K562 (cell line): ENCODE data around the gene TAS1R3. TPM values are rescaled to one million over a fixed set of nuclear protein-coding genes. Genes with fewer than 3 reads are reported as not detected.
A peak's percentile ranks its signal among the peaks of the same experiment; 100 is the strongest.

Experiments used
- ARID1B ChIP-seq: fragments of 450-650 bp; IDR thresholded peaks from 2 replicates; pipeline ENCODE4 v1.6.1; 2016; ENCODE audit warnings: antibody characterized with exemption, mild to moderate bottlenecking, inconsistent platforms
- CTBP1 ChIP-seq: fragments of 450-650 bp; IDR thresholded peaks from 2 replicates; pipeline ENCODE4 v1.6.1; 2016; ENCODE audit warnings: borderline replicate concordance
- ELF1 ChIP-seq: fragments of 200-800 bp; sonication (Bioruptor generic); IDR thresholded peaks from 2 replicates; pipeline ENCODE4 v1.6.1; 2016; ENCODE audit warnings: missing genetic modification characterization, missing compliant biosample characterization
- EP400 ChIP-seq: fragments of 450-650 bp; IDR thresholded peaks from 2 replicates; pipeline ENCODE4 v1.6.1; 2017; ENCODE audit warnings: antibody characterized with exemption, mild to moderate bottlenecking, moderate library complexity
- GATAD2B ChIP-seq: fragments of 450-650 bp; IDR thresholded peaks from 2 replicates; pipeline ENCODE4 v1.6.1; 2017; ENCODE audit warnings: mild to moderate bottlenecking, borderline replicate concordance
- HDAC8 ChIP-seq: fragments of 450-650 bp; IDR thresholded peaks from 2 replicates; pipeline ENCODE4 v1.6.1; 2016; ENCODE audit warnings: mild to moderate bottlenecking, missing genetic modification characterization, moderate library complexity, missing compliant biosample characterization
- HNRNPK ChIP-seq: fragments of 200-400 bp; formaldehyde crosslinking; IDR thresholded peaks from one replicate; pipeline ENCODE4 v1.6.1; 2018; ENCODE audit warnings: mild to moderate bottlenecking, low read depth, low read length; ENCODE audit not compliant: poor library complexity, severe bottlenecking
- KLF1 ChIP-seq: fragments of 450-650 bp; IDR thresholded peaks from 2 replicates; pipeline ENCODE4 v1.6.1; 2016; ENCODE audit warnings: missing genetic modification characterization, missing compliant biosample characterization
- L3MBTL2 ChIP-seq: fragments of 450-650 bp; IDR thresholded peaks from 2 replicates; pipeline ENCODE4 v1.6.1; 2016; ENCODE audit warnings: mild to moderate bottlenecking, moderate library complexity
- NCOA4 ChIP-seq: fragments of 450-650 bp; IDR thresholded peaks from 2 replicates; pipeline ENCODE4 v1.6.1; 2018; ENCODE audit warnings: mild to moderate bottlenecking; ENCODE audit not compliant: partially characterized antibody
- NR2C1 ChIP-seq, 2 experiments: fragments of 450-650 bp; IDR thresholded peaks; 2 replicates each; pipeline ENCODE4 v1.6.1; 2017; ENCODE audit warnings: mild to moderate bottlenecking in 2 of 2, antibody characterized with exemption in 1 of 2, inconsistent platforms in 1 of 2, missing compliant biosample characterization in 1 of 2, missing genetic modification characterization in 1 of 2
- NR2C2 ChIP-seq, 2 experiments: fragments of 200-800 bp in 1 of 2; sonication (Bioruptor generic) in 1 of 2; sonication (generic) in 1 of 2; formaldehyde crosslinking in 1 of 2; IDR thresholded peaks; 2 replicates each; pipeline versions ENCODE4 v1.6.1 to v1.8.0; 2016 to 2022; ENCODE audit warnings: mild to moderate bottlenecking in 1 of 2, missing compliant biosample characterization in 1 of 2, missing genetic modification characterization in 1 of 2, missing genetic modification reagents in 1 of 2
- PHF8 ChIP-seq: fragments of 200-600 bp; sonication (generic); IDR thresholded peaks from 2 replicates; pipeline ENCODE4 v1.6.1; 2012; ENCODE audit warnings: mixed run types, mild to moderate bottlenecking, inconsistent platforms, low read length, moderate library complexity, borderline replicate concordance
- SETDB1 ChIP-seq: IDR thresholded peaks from one replicate; pipeline ENCODE4 v1.6.1; 2012; ENCODE audit warnings: low read length, control low read depth, inconsistent platforms
- SIN3B ChIP-seq: fragments of 450-650 bp; IDR thresholded peaks from 2 replicates; pipeline ENCODE4 v1.6.1; 2017; ENCODE audit warnings: low read depth, mild to moderate bottlenecking, moderate library complexity
- SMARCA4 ChIP-seq: fragments of 450-650 bp; IDR thresholded peaks from 2 replicates; pipeline ENCODE4 v1.6.1; 2016
- TAF1 ChIP-seq: IDR thresholded peaks from 2 replicates; pipeline ENCODE4 v1.6.1; 2011; ENCODE audit warnings: mild to moderate bottlenecking, low read length, moderate library complexity; ENCODE audit not compliant: insufficient read depth, control insufficient read depth, severe bottlenecking; ENCODE audit errors: extremely low read depth
- TFAM ChIP-seq: fragments of 250-450 bp; sonication (Bioruptor Pico); conservative IDR thresholded peaks from 2 replicates; pipeline ENCODE4 v1.5.0; 2021; ENCODE audit warnings: mild to moderate bottlenecking, moderate library complexity
- ZNF282 ChIP-seq: sonication (generic); formaldehyde crosslinking; IDR thresholded peaks from 2 replicates; pipeline ENCODE4 v1.8.1; 2023; ENCODE audit warnings: missing genetic modification reagents
- polyA plus RNA-seq, 8 experiments: library from polyadenylated mRNA; depleted of rRNA in 4 of 8; stranded (reverse) in 5 of 8; unstranded in 3 of 8; fragments of >200 nt; fragmentation: Nextera tagmentation in 2 of 8; fragmentation: Illumina TruSeq in 1 of 8; extraction: Ambion mirVana in 2 of 8; extraction: Trizol in 1 of 8; gene quantifications; 2 replicates each; pipeline versions ENCODE4 v1.2.1 to v1.2.3, GENCODE V29; 2011 to 2014; ENCODE audit warnings: inconsistent platforms in 1 of 8, missing spikeins in 1 of 8
- total RNA-seq, 7 experiments: library from RNA; depleted of rRNA in 6 of 7; stranded (reverse); fragments of >200 nt in 6 of 7; fragmentation: Illumina TruSeq in 2 of 7; extraction: Trizol in 2 of 7; gene quantifications; 2 replicates each; pipeline versions ENCODE4 v1.2.1 to v1.2.3, GENCODE V29; 2011 to 2021; ENCODE audit warnings: low replicate concordance in 1 of 7
- TF ChIP-seq, protein P1 (sequence below), 2 experiments: fragments of 450-650 bp in 1 of 2; sonication (generic) in 1 of 2; formaldehyde crosslinking; conservative IDR thresholded peaks; 2 replicates each; pipeline versions ENCODE4 v1.4.0 to v1.8.1; 2020 to 2022; ENCODE audit warnings: mild to moderate bottlenecking in 1 of 2, missing genetic modification reagents in 1 of 2
- TF ChIP-seq, protein P2 (sequence below): fragments of 450-650 bp; conservative IDR thresholded peaks from 2 replicates; pipeline ENCODE4 v1.6.1; 2016; ENCODE audit warnings: missing genetic modification characterization, low read depth, mild to moderate bottlenecking, missing compliant biosample characterization, moderate library complexity
- TF ChIP-seq, protein P3 (sequence below): fragments of 450-650 bp; IDR thresholded peaks from 2 replicates; pipeline ENCODE4 v1.6.1; 2016; ENCODE audit warnings: mild to moderate bottlenecking

The TAS1R3 gene
- total and polyA plus RNA-seq, 9 of the 15 experiments (the other 6 are each of a cell fraction or from before 2014, with no cell fraction given): 0.07 to 0.13 TPM; not detected in 7

DNA sequence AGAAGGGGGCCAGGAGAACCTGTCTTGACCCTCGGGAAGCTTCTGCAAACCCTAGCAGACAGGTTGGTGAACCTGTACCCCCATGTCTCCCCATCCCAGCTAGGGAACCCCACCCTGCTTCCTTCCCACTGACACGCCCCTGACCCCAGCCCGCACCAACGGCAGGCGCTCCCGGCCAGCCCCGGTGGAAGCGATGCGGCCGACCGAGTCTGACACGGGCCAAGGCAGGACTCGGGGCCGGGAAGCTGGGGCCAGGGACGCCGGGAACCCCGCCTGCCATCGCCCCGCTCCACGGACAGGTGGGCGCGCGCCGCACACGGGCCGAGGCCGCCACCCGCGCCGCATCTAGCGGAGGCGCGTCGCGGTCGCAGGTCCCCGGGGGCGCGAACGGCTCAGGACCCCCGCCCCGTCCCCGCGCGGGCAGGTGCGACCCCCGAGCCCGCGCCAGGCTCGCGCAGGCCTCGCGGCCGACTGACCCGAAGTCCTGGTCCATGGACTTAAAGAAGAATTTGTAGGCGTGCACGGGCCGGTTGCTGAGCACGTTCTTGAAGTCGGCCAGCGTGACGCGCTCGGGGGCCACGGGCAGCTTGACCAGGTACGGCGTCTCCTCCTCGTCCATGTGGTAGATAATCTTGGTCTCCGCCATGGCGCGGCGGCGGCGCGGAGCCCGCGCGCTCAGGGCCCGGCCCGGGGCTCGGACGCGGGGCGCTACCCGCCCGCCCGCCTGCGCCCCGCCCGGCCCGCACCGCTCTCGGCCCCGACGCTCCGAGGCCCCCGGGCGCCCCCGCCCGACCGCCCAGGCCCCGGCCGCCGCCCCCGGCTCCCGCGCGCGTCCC, 17.6 kb downstream of the TAS1R3 start (continued):
- 0 out of 2 replicates have a peak, but pooled peaks have one; percentile 64 for TF ChIP-seq CTBP1
- TF ChIP-seq, protein P1, sequence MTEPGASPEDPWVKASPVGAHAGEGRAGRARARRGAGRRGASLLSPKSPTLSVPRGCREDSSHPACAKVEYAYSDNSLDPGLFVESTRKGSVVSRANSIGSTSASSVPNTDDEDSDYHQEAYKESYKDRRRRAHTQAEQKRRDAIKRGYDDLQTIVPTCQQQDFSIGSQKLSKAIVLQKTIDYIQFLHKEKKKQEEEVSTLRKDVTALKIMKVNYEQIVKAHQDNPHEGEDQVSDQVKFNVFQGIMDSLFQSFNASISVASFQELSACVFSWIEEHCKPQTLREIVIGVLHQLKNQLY (CRISPR knock-in tag; conservative IDR thresholded peaks at IDR 0.05): no peak
- TF ChIP-seq EP400: peak; percentile 13; the same call in 1 of the 2 replicates
- TF ChIP-seq SETDB1: no peak
- no peak for TF ChIP-seq NCOA4
- TF ChIP-seq SIN3B: peak; percentile 49
- TF ChIP-seq, protein P2, sequence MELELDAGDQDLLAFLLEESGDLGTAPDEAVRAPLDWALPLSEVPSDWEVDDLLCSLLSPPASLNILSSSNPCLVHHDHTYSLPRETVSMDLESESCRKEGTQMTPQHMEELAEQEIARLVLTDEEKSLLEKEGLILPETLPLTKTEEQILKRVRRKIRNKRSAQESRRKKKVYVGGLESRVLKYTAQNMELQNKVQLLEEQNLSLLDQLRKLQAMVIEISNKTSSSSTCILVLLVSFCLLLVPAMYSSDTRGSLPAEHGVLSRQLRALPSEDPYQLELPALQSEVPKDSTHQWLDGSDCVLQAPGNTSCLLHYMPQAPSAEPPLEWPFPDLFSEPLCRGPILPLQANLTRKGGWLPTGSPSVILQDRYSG (tag): no peak
- no peak for TF ChIP-seq ELF1 (tag)
- TF ChIP-seq NR2C1 (IDR thresholded peaks at IDR 0.05): no peak
- TF ChIP-seq NR2C1 (tag; IDR thresholded peaks at IDR 0.05): peak; percentile 26; the same call in 1 of the 2 replicates
- TF ChIP-seq, protein P3, sequence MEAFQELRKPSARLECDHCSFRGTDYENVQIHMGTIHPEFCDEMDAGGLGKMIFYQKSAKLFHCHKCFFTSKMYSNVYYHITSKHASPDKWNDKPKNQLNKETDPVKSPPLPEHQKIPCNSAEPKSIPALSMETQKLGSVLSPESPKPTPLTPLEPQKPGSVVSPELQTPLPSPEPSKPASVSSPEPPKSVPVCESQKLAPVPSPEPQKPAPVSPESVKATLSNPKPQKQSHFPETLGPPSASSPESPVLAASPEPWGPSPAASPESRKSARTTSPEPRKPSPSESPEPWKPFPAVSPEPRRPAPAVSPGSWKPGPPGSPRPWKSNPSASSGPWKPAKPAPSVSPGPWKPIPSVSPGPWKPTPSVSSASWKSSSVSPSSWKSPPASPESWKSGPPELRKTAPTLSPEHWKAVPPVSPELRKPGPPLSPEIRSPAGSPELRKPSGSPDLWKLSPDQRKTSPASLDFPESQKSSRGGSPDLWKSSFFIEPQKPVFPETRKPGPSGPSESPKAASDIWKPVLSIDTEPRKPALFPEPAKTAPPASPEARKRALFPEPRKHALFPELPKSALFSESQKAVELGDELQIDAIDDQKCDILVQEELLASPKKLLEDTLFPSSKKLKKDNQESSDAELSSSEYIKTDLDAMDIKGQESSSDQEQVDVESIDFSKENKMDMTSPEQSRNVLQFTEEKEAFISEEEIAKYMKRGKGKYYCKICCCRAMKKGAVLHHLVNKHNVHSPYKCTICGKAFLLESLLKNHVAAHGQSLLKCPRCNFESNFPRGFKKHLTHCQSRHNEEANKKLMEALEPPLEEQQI: no peak
- no peak for TF ChIP-seq HDAC8
- no peak for TF ChIP-seq TFAM (CRISPR knock-in tag)
- TF ChIP-seq L3MBTL2: peak; percentile 49
- TF ChIP-seq ARID1B: no peak
- TF ChIP-seq PHF8: peak; percentile 5; the same call in 1 of the 2 replicates
- TF ChIP-seq HNRNPK: no peak
- TF ChIP-seq GATAD2B: peak; percentile 89; the same call in 1 of the 2 replicates
- no peak for TF ChIP-seq NR2C2 (CRISPR knock-in tag; IDR thresholded peaks at IDR 0.05)
- peak; percentile 25; the same call in 1 of the 2 replicates for TF ChIP-seq NR2C2 (tag; IDR thresholded peaks at IDR 0.05)
- no peak for TF ChIP-seq ZNF282 (CRISPR knock-in tag)
- peak; percentile 38; the same call in 1 of the 2 replicates for TF ChIP-seq KLF1 (tag)
- TF ChIP-seq TAF1: no peak
- no peak for TF ChIP-seq SMARCA4
